Activated CD4-positive, alpha-beta T cell treated with anti-CD3 and anti-CD28 coated beads, Interleukin-2, Interleukin-6, amounts not matched to agents 100 ng/mL and 50 ng/mL, durations not matched to agents 16 hours and 8 hours (primary cell): ENCODE measurements around the gene ABCC12.
A peak's percentile ranks its signal among the peaks of the same experiment; 100 is the strongest.

Experiments
- DNase-seq: peaks from one replicate; pipeline ENCODE4 v3.0.0-alpha.2; 2020

The ABCC12 gene

DNA sequence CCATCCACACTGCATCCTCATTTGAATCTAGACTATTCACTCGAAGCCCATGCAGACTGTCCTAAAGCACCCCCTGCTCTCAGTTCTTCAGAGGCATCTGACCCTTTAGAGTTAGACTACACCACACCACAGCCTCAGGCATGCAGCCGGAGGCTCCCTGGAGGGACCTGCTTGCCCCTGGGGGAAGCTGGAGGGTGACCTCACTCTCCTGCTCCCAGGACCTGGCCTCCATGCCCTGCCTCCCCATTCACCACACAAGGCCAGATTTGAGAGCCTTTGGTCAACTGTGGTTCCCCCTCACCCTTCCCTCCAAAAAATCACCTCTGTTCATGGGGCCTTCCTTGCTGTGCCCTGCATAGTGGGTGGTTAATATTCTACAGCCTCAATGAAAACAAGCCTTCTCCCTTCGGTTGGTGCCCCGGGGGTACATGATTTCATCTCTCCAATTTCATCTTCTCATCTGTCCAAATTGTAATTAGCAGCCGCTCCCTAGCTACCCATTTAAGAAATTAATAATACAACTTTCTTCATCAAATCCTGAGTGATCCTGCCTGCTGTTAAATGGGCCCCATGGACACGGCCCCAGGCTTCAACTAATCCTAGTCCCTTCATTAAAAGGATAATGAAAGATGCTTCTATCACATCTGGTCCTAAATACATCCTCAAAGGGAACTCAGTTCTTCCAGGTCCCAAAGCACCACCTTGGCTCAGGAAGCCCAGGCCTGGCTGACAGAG, 24.4 kb downstream of the ABCC12 start:
- DNase-seq = no peak

DNA sequence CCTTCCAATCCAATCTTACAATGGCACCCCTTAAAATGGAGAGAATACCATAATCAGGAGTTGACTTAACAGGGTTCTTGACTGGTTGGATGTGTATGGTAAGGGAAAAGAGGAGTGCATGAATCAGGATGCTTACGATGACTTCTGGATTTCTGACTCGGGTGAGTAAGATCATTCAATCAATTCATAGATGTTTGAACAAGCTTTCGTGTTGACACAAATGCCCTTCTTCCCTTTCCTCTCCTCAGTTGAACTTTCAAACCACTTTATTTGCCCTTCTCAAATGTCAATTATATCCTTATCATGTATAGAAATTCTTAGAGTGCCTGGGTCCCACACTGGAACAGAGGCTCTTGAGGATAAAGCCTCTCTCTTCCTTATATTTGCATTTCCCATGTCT, 25.9 kb downstream of the ABCC12 start:
- DNase-seq = no peak

DNA sequence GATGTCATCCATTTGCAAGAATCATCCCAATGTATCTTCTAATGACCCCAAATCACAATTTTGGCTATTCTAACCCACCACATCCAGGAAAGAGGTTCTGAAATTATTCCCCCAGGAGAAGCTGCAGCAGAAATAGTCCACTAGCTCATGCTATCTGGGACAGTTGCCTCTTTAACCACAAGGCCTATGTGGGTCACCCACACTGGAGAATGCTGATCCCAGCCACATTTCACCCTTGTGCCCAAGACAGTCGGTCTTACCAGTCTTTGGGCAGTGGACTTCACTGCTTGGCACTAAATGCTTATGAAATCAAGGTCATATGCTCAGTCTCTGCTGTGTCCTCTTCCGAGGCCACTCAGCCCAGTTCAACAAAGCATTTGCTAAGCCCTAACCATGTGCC, 27.0 kb downstream of the ABCC12 start:
- no peak for DNase-seq

DNA sequence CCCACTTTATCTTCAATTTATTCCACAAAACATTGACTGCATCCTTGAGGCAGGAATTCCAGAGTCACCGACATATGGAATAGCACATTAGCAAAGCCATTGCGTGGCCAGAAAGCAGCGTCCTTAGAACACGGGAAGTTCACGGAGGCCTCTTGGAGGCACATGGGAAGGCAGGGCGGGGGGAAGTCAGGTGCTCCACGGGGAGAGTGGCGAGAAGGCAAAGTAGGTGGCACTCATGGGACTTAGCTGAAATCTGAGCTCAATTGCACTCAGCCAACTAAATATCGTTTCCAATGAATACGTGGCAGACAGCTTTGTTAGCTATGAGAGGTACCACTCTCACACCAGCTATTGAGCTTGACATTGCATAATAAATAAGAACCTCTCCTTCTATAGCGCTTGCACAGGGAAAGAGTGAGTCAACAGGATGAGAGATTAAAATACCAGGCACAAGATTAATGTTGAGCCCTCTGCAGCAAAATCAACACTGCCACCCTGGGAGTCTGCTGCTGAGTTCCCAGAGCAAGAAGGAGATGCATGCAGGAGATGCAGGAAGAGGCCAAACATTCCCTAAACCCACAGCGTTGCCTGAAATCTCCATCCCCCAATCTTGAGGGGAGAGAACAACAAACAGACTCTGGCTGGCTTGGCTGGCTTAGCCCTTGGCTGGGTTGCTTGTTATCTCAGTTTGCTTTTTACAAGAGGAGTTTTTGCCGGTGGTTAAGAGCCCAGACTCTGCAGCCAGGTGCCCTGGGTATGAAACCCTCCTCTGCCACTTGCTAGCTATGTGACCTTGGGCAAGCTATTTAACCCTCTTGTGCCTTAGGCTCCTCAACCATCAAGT, 28.8 kb downstream of the ABCC12 start:
- peak; percentile 19 for DNase-seq

DNA sequence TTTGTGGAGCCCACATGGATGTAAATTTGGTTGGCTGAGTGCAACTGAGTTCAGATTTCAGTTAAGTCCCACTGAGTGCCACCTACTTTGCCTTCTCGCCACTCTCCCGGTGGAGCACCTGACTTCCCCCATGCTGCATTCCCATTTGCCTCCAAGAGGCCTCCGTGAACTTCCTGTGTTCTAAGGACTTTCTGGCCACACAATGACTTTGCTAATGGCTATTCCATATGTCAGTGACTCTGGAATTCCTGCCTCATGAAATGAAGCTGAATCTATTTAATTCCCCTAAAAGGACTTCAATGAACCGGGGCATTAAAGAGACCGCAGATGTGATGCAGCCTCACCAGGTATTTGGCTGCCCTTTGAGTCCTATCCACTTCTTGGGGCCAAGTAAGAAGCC, 29.9 kb downstream of the ABCC12 start:
- no peak for DNase-seq

DNA sequence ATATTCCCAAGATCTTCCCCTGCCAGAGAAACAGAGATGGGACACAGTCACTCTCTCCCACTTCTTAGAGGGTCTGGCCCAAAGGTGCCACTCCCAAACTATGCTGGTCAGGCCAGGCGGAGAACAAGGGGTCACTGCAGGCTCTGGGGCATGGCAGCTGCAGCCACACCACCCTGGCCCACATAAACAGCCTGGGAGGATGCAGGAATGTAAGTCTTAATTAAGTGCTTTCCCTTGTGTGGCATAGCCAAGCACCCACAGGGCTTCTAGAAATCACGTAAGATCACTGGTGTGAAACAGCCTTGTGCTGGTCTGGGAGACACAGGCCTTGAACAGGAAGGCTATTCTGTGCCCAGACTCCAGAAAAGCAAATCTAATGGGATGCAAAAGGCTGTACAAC, 31.5 kb downstream of the ABCC12 start:
- no peak for DNase-seq

DNA sequence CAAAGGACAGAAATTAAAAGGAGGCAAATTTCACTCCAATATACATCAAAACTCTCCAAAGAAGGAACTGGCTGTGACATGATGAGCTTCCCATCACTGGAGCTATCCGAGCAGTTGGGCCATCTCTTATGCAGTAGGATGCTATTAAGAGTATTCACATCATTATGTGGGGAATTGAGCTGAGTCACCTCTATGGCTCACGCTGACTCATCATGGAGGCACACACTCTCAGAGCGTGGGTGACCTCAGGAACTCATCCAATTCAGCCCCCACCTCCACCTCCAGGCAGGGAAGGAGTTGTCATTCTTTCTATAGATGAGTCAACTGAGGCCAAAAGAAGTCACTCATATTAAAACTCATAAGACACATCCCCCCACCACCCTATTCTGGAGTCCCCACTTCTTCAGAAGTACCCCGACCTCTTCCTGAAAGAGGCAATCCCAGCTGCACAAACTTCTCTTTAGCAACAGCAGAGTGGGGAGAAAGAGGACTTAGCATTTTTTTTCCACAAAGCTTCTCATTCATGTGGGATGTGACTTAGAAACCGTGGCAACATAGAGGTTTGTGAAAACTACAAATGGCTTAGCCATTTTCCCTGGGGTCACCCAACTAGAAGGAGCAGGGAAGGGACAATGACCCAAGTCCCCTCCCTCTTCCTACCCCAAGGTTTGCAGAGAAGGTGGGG, 32.5 kb downstream of the ABCC12 start:
- peak; percentile 84 for DNase-seq

DNA sequence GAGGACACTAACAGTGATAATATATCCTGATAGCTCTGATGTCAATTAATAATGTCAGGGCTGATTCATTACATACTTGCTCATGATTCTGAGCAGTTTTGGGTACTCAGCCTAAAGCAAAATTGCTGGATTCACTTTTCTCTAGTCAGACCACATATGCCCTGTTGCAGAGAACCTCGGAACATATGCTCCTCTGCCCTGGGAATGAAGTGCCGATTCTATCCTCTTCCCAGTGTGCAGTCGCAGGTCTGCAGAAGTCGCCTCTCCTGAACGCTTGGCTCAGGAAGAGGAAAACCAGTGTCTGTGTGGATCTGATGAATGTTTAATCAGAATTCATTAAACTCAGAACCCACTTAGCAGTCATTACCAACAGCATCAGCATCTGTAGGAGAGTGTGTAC, 34.5 kb downstream of the ABCC12 start:
- DNase-seq = no peak

DNA sequence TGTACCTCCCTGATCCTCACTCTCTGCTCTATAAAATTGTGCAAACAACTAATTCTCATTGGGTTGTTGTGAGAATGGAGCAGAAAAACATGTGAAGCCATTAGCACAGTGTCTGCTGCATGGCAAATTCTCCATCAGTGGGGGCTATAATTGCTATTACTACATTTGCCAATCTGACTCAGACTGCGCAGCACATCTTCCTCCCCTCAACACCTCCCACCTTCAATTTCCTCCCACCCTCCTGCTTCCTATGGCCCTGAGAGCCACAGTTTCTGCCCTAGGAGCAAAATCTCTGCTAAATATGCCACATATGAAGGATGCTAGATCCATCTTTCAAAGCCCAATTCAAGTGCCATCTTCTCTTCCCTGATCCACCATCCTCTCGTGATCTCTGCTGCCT, 37.0 kb downstream of the ABCC12 start:
- no peak for DNase-seq

DNA sequence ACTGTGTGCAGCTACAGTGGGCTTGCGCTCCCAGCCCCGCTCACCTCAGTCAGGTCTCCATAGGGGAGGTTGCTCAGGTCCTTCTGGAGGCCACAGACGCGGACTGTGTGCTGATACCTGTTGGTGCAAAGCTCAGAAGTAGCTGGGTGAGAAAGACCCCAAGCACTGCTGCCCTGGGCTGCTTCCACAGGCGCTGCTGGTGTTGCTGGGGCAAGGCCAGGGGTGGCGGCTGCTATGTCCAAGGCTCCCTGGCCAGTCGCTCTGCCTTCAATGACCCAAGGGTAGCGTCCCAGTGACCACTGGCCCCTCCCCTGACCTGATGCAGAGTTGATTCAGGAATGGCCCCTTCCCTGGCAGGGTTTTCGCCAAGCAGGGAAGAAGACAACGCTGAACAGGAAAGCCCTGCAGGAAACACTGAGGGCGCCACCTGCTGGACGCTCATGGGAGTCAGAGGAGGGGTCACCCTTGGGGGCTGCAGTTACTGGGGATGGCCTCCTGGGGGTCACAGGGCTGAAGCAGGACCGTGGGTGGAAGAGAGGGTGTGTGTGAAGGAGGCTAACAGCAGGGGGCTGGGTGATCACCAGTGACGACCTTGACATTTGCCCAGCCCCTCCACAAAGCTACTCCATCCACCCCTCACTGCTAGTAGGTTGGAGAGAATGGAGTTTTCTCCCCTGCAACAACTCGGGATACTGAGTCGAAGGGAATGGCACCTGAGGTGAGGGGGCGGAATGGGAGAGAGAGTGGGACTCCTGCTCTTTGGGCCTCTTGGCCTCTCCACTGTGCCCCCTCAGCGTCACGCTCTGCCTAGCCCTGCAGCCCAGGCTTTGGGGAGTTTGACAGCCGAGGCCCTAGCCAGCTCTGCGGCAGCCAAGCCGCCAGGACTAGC, 38.3 kb downstream of the ABCC12 start:
- peak; percentile 73 for DNase-seq

DNA sequence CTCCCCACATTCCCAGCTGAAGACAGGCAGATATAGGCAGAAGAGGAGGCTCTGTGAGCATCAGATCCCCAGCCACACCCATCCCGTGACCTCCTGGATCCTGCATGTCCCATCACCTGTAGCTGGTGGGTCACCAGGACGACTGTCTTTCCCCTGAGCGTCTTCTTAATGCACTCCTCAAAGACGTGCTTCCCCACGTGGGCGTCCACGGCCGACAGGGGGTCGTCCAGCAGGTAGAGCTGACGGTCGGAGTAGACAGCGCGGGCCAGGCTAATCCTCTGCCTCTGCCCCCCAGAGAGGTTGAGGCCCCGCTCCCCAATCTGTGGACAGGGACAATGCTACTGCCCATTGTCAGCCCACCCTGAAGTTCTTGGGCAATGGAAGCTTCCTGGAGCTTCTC, 40.5 kb downstream of the ABCC12 start:
- DNase-seq = no peak

DNA sequence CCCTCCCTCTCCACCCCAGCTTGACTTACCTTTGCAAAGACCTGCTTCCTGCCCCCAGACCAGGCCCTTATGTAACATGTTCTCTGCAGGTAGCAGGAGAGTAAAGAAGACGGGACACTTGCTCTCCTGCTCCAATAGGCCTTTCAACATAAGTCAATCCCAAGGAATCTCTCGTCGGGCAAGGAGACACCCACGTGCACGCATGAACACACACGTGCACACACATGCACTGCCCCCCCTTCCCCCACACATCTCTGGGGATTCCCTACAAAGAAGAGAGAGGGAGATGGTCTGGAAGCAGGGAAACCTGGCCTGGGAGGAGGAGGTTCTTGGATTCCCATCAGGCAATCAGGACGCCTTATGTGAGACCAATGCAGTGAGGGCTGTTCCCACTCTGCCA, 41.4 kb downstream of the ABCC12 start:
- no peak for DNase-seq

DNA sequence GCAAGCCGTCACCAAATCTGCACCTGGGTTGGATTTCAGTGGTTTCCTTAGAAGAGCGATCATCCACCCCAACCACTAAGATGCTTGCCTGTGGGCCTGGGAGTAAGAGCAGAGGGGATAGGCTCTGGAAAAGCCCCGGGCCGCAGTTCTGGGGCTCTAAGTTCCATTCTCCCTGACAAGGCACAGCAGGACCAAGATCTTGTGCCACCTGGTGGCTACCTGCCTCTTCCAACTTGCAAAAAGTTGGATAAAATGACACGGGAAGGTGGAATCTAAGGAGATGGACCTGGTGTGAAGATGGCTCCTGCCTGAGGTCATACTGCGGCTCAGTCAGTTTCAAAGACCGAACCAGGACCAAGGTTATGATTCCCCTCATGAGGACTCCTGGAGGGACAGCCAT, 42.3 kb downstream of the ABCC12 start:
- no peak for DNase-seq

DNA sequence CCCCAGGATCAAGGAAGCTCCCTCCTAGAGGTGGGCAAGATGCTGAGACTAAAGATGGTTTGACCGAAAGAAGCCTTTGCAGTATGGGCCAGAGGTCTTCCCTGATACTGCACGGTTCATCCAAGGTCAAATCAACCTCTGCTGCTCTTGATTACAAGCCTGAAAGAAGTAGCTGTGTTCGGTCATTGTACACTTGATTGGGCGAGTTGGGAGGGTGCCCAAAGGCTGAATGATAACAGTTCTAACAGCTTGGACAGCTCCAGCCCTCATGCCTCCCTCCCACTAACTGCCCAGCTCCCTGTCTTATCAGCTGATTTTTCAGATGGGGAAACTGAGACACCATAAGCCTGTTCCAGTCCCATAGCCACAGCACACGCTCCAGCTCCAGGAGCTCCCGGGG, 42.8 kb downstream of the ABCC12 start:
- no peak for DNase-seq

DNA sequence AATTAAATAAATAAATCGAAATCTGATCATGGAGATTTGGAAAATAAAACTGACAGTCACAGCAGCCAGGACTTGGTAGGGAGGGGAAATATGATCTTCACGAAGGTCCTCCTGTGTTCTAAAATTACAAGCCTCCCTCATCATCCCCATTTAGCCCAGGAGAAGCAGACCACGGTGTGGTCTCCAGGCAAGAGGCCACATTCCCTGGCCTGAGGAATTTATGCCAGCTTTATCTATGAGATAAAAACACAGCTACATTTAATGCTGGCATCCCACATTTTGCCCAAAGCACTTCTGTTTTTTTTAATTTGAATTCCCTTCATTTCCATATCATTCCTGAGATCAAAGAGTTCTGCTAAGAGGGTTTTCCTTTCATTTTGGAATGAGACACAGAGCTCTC, 43.2 kb downstream of the ABCC12 start:
- DNase-seq = no peak

DNA sequence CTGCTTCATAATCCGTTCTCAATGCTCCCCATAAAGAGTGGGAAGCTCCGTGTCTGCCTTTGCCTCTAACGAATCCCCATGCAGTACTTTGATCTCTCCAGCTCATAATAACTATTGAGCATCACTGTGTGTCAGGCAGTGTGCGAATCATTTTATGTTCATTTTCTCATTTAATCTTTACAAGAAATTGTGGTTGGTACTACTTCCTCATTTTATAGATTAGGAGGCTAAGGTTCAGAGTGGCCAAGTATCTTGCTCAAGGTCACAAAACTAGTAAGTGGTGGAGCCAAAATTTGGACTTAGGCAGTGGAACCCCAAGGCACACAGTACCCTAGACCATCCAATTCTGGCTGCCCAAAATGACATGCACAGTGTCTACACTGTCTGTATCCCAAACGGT, 44.8 kb downstream of the ABCC12 start:
- DNase-seq = no peak

DNA sequence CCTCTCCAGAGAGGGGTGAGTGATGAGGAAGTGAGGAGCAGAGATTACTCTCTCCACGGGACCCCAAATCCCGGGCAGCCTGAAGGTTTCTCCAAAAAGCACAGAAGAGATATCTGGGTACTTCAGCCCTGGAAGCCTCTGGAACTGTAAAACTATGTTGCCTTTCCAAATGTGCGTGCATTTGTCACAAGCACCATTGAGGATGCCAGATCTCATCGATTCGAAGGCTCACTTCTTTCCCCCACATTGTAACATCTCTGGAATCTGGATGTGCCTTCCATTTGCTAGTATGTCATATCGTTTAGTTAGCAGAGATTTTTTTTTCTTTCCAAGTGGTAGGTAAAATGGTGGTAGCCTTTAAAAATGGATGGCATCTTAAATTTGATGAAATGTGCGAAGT, 45.8 kb downstream of the ABCC12 start:
- no peak for DNase-seq

DNA sequence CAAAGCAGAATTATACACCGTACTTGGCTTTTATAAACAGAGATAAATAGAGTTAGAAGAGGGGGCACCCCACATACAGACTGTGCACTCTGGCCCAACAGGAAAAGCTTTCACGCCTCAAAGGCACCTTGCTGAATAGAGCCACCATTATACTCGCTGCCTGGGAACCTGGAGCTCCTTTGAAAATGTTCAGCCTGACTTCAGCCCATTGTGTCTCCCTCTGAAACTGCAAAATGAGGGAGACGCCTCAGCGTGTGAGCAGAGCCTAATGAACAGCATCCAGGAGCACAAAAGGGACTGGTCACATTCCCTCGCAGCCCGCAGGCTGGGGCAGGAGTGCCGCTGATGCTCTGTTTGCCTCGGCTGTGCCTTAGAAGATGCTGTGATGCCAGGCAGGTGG, 46.3 kb downstream of the ABCC12 start:
- no peak for DNase-seq

DNA sequence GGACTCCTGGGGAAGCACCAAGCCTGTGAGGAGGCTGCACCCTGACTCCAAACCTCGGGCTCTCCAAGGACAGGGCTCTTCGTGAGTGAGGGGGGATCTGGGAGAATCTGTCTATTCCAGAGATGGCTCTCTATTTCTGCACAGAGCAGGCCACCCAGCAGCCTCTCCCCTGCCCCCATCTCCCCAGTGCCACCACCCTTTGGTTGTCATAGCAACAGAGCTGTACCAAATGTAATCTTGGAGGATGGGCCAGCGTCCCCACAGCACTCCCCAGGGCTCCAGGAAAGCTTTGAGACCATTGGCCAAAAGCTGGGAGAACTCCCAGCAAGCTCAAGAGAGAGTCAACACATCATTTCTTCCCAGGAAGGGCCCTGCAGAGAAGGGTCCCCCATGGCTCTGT, 49.3 kb downstream of the ABCC12 start:
- no peak for DNase-seq
